ENCODE results near the gene GRB14. TPM values are rescaled to one million over a fixed set of nuclear protein-coding genes. Genes with fewer than 3 reads are reported as not detected.

GRB14 gene
- total RNA-seq, 1 experiment from 2014 or later: 14.9 TPM

DNA sequence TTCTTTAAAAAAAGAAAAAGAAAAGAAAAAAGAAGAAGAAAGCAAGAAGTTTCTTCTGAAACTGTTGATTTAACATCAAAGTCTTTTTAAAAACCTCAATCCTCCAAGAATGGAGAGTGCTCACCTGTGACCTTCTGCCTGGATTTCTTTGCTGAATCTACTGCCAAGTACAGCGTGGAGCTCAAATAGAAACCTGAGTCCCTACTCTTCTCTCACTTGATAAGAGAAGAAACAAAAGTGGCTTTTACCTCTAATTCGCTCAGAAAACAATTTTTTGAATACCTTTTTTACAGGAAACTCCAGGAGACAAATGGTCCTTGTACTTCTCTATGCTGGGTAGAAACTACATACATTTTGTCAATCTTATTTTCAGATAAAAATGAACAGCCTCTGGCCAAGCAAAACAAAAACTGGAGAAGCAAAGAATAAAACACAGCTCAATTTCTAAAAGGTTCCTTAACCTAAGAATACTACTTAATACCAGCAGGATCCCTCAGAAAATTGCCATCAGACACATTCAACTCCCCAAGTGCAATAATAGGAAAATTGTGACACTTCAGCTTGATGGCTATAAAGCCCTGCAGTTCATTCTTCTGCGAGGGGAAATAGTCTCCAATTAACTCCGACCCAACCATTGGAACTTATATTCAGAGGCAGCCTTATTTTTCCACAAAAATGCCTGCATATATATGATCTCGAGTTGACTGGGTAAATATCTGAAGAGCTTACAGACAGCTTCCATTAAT, 85.8 kb downstream of the GRB14 start (continued):
- TF ChIP-seq, protein P1, sequence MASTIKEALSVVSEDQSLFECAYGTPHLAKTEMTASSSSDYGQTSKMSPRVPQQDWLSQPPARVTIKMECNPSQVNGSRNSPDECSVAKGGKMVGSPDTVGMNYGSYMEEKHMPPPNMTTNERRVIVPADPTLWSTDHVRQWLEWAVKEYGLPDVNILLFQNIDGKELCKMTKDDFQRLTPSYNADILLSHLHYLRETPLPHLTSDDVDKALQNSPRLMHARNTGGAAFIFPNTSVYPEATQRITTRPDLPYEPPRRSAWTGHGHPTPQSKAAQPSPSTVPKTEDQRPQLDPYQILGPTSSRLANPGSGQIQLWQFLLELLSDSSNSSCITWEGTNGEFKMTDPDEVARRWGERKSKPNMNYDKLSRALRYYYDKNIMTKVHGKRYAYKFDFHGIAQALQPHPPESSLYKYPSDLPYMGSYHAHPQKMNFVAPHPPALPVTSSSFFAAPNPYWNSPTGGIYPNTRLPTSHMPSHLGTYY (CRISPR knock-in tag; IDR thresholded peaks at IDR 0.05): no peak
- TF ChIP-seq, protein P2, sequence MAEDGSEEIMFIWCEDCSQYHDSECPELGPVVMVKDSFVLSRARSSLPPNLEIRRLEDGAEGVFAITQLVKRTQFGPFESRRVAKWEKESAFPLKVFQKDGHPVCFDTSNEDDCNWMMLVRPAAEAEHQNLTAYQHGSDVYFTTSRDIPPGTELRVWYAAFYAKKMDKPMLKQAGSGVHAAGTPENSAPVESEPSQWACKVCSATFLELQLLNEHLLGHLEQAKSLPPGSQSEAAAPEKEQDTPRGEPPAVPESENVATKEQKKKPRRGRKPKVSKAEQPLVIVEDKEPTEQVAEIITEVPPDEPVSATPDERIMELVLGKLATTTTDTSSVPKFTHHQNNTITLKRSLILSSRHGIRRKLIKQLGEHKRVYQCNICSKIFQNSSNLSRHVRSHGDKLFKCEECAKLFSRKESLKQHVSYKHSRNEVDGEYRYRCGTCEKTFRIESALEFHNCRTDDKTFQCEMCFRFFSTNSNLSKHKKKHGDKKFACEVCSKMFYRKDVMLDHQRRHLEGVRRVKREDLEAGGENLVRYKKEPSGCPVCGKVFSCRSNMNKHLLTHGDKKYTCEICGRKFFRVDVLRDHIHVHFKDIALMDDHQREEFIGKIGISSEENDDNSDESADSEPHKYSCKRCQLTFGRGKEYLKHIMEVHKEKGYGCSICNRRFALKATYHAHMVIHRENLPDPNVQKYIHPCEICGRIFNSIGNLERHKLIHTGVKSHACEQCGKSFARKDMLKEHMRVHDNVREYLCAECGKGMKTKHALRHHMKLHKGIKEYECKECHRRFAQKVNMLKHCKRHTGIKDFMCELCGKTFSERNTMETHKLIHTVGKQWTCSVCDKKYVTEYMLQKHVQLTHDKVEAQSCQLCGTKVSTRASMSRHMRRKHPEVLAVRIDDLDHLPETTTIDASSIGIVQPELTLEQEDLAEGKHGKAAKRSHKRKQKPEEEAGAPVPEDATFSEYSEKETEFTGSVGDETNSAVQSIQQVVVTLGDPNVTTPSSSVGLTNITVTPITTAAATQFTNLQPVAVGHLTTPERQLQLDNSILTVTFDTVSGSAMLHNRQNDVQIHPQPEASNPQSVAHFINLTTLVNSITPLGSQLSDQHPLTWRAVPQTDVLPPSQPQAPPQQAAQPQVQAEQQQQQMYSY (CRISPR knock-in tag; IDR thresholded peaks at IDR 0.05): no peak
- TF ChIP-seq MYBL2 (CRISPR knock-in tag; IDR thresholded peaks at IDR 0.05) (no peak), CREM (CRISPR knock-in tag; IDR thresholded peaks at IDR 0.05) (no peak), KAT7 (CRISPR knock-in tag; IDR thresholded peaks at IDR 0.05; ENCODE audit: borderline replicate concordance) (no peak)

DNA sequence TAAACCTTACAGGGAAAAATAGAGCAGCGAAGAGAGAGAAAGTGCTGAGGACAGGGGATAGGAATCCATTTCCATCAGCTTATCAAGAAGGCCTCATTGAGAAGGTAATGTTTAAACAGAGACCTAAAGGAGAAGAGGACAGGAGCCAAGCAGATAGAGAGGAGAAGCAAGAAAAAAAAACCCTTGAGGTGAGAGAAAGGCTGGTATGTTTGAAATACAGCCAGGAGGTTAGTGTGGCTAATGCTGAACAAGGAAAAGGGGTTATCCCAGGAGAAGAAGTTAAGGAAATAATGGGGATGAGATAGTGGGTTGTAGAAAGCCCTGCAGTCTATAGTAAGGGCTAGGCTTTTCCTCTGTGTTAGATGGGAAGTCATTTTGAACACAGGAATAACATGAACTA, 90.8 kb downstream of the GRB14 start:
- Mint-ChIP-seq H3K27ac (no peak overlapping the region), H3K27me3 (ENCODE audit: low read depth) (no peaks in the 10 kb centered on the region), H3K36me3 (no peaks in the 10 kb centered on the region), H3K9me3 (no peaks in the 10 kb centered on the region), H3K4me1 (peaks cover 3% of the 10 kb centered on the region), H3K4me3 (no peak overlapping the region)
- POLR2A ChIA-PET: no interaction called here
- TF ChIP-seq TP53 (CRISPR knock-in tag; IDR thresholded peaks at IDR 0.05) (no peak), ZNF423 (CRISPR knock-in tag; IDR thresholded peaks at IDR 0.05) (no peak), RORB (CRISPR knock-in tag; IDR thresholded peaks at IDR 0.05) (no peak), SMAD4 (CRISPR knock-in tag; IDR thresholded peaks at IDR 0.05) (no peak), ZNF263 (CRISPR knock-in tag; IDR thresholded peaks at IDR 0.05; ENCODE audit: low read depth) (no peak), CREM (CRISPR knock-in tag; IDR thresholded peaks at IDR 0.05) (no peak)
- TF ChIP-seq, protein P3, sequence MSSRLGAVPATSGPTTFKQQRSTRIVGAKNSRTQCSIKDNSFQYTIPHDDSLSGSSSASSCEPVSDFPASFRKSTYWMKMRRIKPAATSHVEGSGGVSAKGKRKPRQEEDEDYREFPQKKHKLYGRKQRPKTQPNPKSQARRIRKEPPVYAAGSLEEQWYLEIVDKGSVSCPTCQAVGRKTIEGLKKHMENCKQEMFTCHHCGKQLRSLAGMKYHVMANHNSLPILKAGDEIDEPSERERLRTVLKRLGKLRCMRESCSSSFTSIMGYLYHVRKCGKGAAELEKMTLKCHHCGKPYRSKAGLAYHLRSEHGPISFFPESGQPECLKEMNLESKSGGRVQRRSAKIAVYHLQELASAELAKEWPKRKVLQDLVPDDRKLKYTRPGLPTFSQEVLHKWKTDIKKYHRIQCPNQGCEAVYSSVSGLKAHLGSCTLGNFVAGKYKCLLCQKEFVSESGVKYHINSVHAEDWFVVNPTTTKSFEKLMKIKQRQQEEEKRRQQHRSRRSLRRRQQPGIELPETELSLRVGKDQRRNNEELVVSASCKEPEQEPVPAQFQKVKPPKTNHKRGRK (CRISPR knock-in tag; IDR thresholded peaks at IDR 0.05; ENCODE audit: borderline replicate concordance): no peak
- TF ChIP-seq, protein P4, sequence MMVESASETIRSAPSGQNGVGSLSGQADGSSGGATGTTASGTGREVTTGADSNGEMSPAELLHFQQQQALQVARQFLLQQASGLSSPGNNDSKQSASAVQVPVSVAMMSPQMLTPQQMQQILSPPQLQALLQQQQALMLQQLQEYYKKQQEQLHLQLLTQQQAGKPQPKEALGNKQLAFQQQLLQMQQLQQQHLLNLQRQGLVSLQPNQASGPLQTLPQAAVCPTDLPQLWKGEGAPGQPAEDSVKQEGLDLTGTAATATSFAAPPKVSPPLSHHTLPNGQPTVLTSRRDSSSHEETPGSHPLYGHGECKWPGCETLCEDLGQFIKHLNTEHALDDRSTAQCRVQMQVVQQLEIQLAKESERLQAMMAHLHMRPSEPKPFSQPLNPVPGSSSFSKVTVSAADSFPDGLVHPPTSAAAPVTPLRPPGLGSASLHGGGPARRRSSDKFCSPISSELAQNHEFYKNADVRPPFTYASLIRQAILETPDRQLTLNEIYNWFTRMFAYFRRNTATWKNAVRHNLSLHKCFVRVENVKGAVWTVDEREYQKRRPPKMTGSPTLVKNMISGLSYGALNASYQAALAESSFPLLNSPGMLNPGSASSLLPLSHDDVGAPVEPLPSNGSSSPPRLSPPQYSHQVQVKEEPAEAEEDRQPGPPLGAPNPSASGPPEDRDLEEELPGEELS (CRISPR knock-in tag; IDR thresholded peaks at IDR 0.05): no peak
- CTCF ChIA-PET: interaction anchor here (1.7 kb wide), 1 partner anchor 30 kb away, joined by 3 read pairs; no protein-coding TSS in a partner anchor
- DNase-seq (ENCODE audit: low spot score) (no peak), ATAC-seq (no peak)

- ChIA-PET POLR2A (no interaction called here), CTCF (interaction anchor here (2.2 kb wide), 1 partner anchor 14 kb away, joined by 8 read pairs; no protein-coding TSS in a partner anchor)
- Mint-ChIP-seq H3K36me3 (peaks cover 33% of the 10 kb centered on the region), H3K4me3 (no peak overlapping the region), H3K4me1 (no peaks in the 10 kb centered on the region), H3K27ac (no peak overlapping the region), H3K9me3 (peaks cover 32% of the 10 kb centered on the region), H3K27me3 (ENCODE audit: low read depth) (no peaks in the 10 kb centered on the region)
- DNase-seq (ENCODE audit: low spot score) (no peak), ATAC-seq (no peak)
- TF ChIP-seq, protein P5, sequence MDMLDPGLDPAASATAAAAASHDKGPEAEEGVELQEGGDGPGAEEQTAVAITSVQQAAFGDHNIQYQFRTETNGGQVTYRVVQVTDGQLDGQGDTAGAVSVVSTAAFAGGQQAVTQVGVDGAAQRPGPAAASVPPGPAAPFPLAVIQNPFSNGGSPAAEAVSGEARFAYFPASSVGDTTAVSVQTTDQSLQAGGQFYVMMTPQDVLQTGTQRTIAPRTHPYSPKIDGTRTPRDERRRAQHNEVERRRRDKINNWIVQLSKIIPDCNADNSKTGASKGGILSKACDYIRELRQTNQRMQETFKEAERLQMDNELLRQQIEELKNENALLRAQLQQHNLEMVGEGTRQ (CRISPR knock-in tag; IDR thresholded peaks at IDR 0.05): no peak
- TF ChIP-seq, protein P4 (CRISPR knock-in tag; IDR thresholded peaks at IDR 0.05): no peak
- TF ChIP-seq ATF1 (CRISPR knock-in tag; IDR thresholded peaks at IDR 0.05): no peak
- no peak for TF ChIP-seq CDX4 (CRISPR knock-in tag; IDR thresholded peaks at IDR 0.05; ENCODE audit: borderline replicate concordance)
- TF ChIP-seq E2F5 (CRISPR knock-in tag; IDR thresholded peaks at IDR 0.05): no peak
These were observed 97.6 kb downstream of the GRB14 start for GRCh38 chr2:164523726-164524125.
